Endothelial cell of umbilical vein (primary cell): ENCODE measurements around the gene PEX19.

Experiments
- EZH2 ChIP-seq: IDR thresholded peaks from 2 replicates; pipeline ENCODE4 v1.6.1; 2012; ENCODE audit warnings: borderline replicate concordance, low read depth, mild to moderate bottlenecking, moderate library complexity, low read length, inconsistent platforms; ENCODE audit not compliant: severe bottlenecking
- MYC ChIP-seq: IDR thresholded peaks from one replicate; pipeline ENCODE4 v1.6.1; 2011; ENCODE audit warnings: mild to moderate bottlenecking, low read depth, low read length
- POLR2A ChIP-seq: IDR thresholded peaks from 2 replicates; pipeline ENCODE4 v1.6.1; 2012; ENCODE audit warnings: low read depth, mild to moderate bottlenecking, control low read depth, low read length
- TF ChIP-seq, protein P1 (sequence below), 2 donors: IDR thresholded peaks; 1 replicate in 1 of 2; 2 replicates in 1 of 2; pipeline ENCODE4 v1.5.1; 2011; ENCODE audit warnings: low read length in 2 of 2, mild to moderate bottlenecking in 2 of 2, moderate library complexity in 2 of 2, control low read depth in 1 of 2, inconsistent platforms in 1 of 2, low read depth in 1 of 2; ENCODE audit not compliant: insufficient read depth in 1 of 2; ENCODE audit errors: extremely low read depth in 1 of 2

- TF ChIP-seq POLR2A (no peak), MYC (no peak), EZH2 (no peak)
- TF ChIP-seq, protein P1, sequence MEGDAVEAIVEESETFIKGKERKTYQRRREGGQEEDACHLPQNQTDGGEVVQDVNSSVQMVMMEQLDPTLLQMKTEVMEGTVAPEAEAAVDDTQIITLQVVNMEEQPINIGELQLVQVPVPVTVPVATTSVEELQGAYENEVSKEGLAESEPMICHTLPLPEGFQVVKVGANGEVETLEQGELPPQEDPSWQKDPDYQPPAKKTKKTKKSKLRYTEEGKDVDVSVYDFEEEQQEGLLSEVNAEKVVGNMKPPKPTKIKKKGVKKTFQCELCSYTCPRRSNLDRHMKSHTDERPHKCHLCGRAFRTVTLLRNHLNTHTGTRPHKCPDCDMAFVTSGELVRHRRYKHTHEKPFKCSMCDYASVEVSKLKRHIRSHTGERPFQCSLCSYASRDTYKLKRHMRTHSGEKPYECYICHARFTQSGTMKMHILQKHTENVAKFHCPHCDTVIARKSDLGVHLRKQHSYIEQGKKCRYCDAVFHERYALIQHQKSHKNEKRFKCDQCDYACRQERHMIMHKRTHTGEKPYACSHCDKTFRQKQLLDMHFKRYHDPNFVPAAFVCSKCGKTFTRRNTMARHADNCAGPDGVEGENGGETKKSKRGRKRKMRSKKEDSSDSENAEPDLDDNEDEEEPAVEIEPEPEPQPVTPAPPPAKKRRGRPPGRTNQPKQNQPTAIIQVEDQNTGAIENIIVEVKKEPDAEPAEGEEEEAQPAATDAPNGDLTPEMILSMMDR (IDR thresholded peaks at IDR 0.05; ENCODE audit: extremely low read depth in 1 of 2, insufficient read depth in 1 of 2, low read depth in 1 of 2, low read length in 2 of 2) = no peak
Measured at GRCh38 chr1:160227034-160227433, 57.9 kb downstream of the PEX19 start.
